H1 (cell line): ENCODE measurements around the gene DLK1. TPM values are rescaled to one million over a fixed set of nuclear protein-coding genes. Genes with fewer than 3 reads are reported as not detected.

Experiments
- CTCF ChIA-PET: fragments of 300-600 bp; sonication (Branson Sonifier 250); formaldehyde crosslinking; loops from one replicate; lab custom pipeline; 2021; ENCODE audit not compliant: partially characterized antibody; lab: Charles Lee
- POLR2A ChIA-PET: fragments of 300-600 bp; sonication (Branson Sonifier 250); formaldehyde crosslinking; loops from one replicate; lab custom pipeline; 2021; ENCODE audit warnings: inconsistent platforms; ENCODE audit not compliant: partially characterized antibody; lab: Charles Lee
- DNase-seq, 2 experiments: peaks; one replicate each; pipeline versions ENCODE4 v3.0.0 to v3.0.0-alpha.2; 2010 to 2022; ENCODE audit warnings: low spot score in 2 of 2, low read depth in 1 of 2, mixed read lengths in 1 of 2
- FAIRE-seq: peaks from 2 replicates; lab custom pipeline; 2011; peaks lifted over from hg19 to GRCh38; lab: Jason Lieb, UNC
- H2AFZ ChIP-seq: 2 replicates; pipeline ENCODE4 v1.8.1; 2012; ENCODE audit warnings: low read length, inconsistent platforms
- H2AK5ac ChIP-seq: 2 replicates; pipeline ENCODE4 v1.6.1; 2013; ENCODE audit warnings: low read depth, low read length
- H2BK120ac ChIP-seq: replicated peaks from 2 replicates; pipeline ENCODE3; 2013; ENCODE audit warnings: low read depth, low read length, inconsistent platforms
- H2BK12ac ChIP-seq: 2 replicates; pipeline ENCODE4 v1.6.1; 2013; ENCODE audit warnings: low read depth, low read length
- H2BK15ac ChIP-seq: 2 replicates; pipeline ENCODE4 v1.6.1; 2013; ENCODE audit warnings: low read length
- H2BK20ac ChIP-seq: 2 replicates; pipeline ENCODE4 v1.6.1; 2013; ENCODE audit warnings: low read length
- H2BK5ac ChIP-seq: 2 replicates; pipeline ENCODE4 v1.6.1; 2013; ENCODE audit warnings: low read depth, low read length
- H3K14ac ChIP-seq: 2 replicates; pipeline ENCODE4 v1.6.1; 2013; ENCODE audit warnings: inconsistent platforms; ENCODE audit not compliant: insufficient read length
- H3K18ac ChIP-seq: 2 replicates; pipeline ENCODE4 v1.6.1; 2013; ENCODE audit warnings: low read length; ENCODE audit errors: extremely low read depth
- H3K23ac ChIP-seq: 2 replicates; pipeline ENCODE4 v1.6.1; 2013; ENCODE audit warnings: inconsistent platforms; ENCODE audit not compliant: insufficient read length
- H3K23me2 ChIP-seq: 2 replicates; pipeline ENCODE4 v1.6.1; 2013; ENCODE audit warnings: low read depth, low read length
- H3K27ac ChIP-seq: 2 replicates; pipeline ENCODE4 v1.6.1; 2011; ENCODE audit warnings: low read depth, low read length, inconsistent platforms
- H3K27me3 ChIP-seq, 4 experiments: replicated peaks in 1 of 4; 1 replicate in 1 of 4; 2 replicates in 3 of 4; pipeline versions ENCODE4 v1.6.1 to v1.8.1; 2011 to 2013; ENCODE audit warnings: low read length in 3 of 4, mild to moderate bottlenecking in 3 of 4, inconsistent platforms in 2 of 4, mixed read lengths in 2 of 4, moderate library complexity in 1 of 4; ENCODE audit not compliant: control insufficient read depth in 3 of 4, insufficient read depth in 3 of 4; ENCODE audit errors: extremely low read depth in 1 of 4
- H3K36me3 ChIP-seq, 4 experiments: 2 replicates each; pipeline versions ENCODE4 v1.6.1 to v1.8.1; 2011 to 2013; ENCODE audit warnings: mild to moderate bottlenecking in 4 of 4, low read length in 3 of 4, moderate library complexity in 2 of 4, control low read depth in 1 of 4, inconsistent platforms in 1 of 4; ENCODE audit not compliant: insufficient read depth in 4 of 4, control insufficient read depth in 2 of 4
- H3K4ac ChIP-seq: replicated peaks from 2 replicates; pipeline ENCODE3; 2013; ENCODE audit warnings: low read length, low read depth, mixed read lengths, inconsistent platforms; ENCODE audit not compliant: insufficient read length
- H3K4me1 ChIP-seq, 4 experiments: replicated peaks in 1 of 4; 1 replicate in 1 of 4; 2 replicates in 3 of 4; pipeline versions ENCODE4 v1.6.1 to v1.8.1; 2011 to 2013; ENCODE audit warnings: low read length in 3 of 4, inconsistent platforms in 2 of 4, mixed read lengths in 1 of 4; ENCODE audit not compliant: insufficient read depth in 4 of 4, control insufficient read depth in 3 of 4
- H3K4me2 ChIP-seq, 2 experiments: 2 replicates each; pipeline versions ENCODE4 v1.6.1 to v1.8.1; 2011 to 2013; ENCODE audit warnings: low read depth in 2 of 2, low read length in 2 of 2, control low read depth in 1 of 2, inconsistent platforms in 1 of 2, mild to moderate bottlenecking in 1 of 2; ENCODE audit not compliant: insufficient read depth in 1 of 2
- H3K4me3 ChIP-seq, 4 experiments: fragments of 200-600, 300-600 bp in 1 of 4; sonication (generic), shearing (Covaris generic), sonication (Bioruptor Twin) in 1 of 4; 2 replicates each; pipeline versions ENCODE4 v1.5.1 to v1.8.1; 2011 to 2016; ENCODE audit warnings: low read length in 4 of 4, low read depth in 3 of 4, control low read depth in 2 of 4, inconsistent platforms in 2 of 4, mild to moderate bottlenecking in 2 of 4, mixed read lengths in 1 of 4, moderate library complexity in 1 of 4; ENCODE audit not compliant: insufficient read depth in 2 of 4; ENCODE audit errors: extremely low read depth in 1 of 4
- H3K56ac ChIP-seq: replicated peaks from 2 replicates; pipeline ENCODE3; 2013; ENCODE audit warnings: low read depth, mild to moderate bottlenecking, mixed read lengths, low read length, inconsistent platforms; ENCODE audit not compliant: insufficient read length
- H3K79me1 ChIP-seq: 2 replicates; pipeline ENCODE4 v1.6.1; 2013; ENCODE audit warnings: low read depth, low read length, control low read depth
- H3K79me2 ChIP-seq, 2 experiments: 2 replicates each; pipeline versions ENCODE4 v1.6.1 to v1.8.1; 2012 to 2013; ENCODE audit warnings: low read length in 2 of 2, mild to moderate bottlenecking in 2 of 2, inconsistent platforms in 1 of 2; ENCODE audit not compliant: insufficient read depth in 2 of 2, control insufficient read depth in 1 of 2
- H3K9ac ChIP-seq, 4 experiments: replicated peaks in 1 of 4; 1 replicate in 1 of 4; 2 replicates in 3 of 4; pipeline versions ENCODE4 v1.6.1 to v1.8.1; 2011 to 2013; ENCODE audit warnings: low read depth in 3 of 4, low read length in 3 of 4, control low read depth in 2 of 4, mild to moderate bottlenecking in 2 of 4, moderate library complexity in 2 of 4, inconsistent platforms in 1 of 4; ENCODE audit errors: extremely low read depth in 1 of 4
- H3K9me3 ChIP-seq, 2 experiments: 2 replicates each; pipeline versions ENCODE4 v1.6.1 to v1.8.1; 2012 to 2013; ENCODE audit warnings: mild to moderate bottlenecking in 2 of 2, moderate library complexity in 2 of 2, control low read depth in 1 of 2, inconsistent platforms in 1 of 2, low read depth in 1 of 2, low read length in 1 of 2, mixed read lengths in 1 of 2; ENCODE audit not compliant: insufficient read depth in 2 of 2
- H4K20me1 ChIP-seq, 2 experiments: replicated peaks in 1 of 2; 2 replicates each; pipeline versions ENCODE3 to v1.8.1; 2011 to 2013; ENCODE audit warnings: inconsistent platforms in 2 of 2, low read length in 2 of 2, mild to moderate bottlenecking in 1 of 2; ENCODE audit not compliant: insufficient read depth in 2 of 2, control insufficient read depth in 1 of 2
- H4K5ac ChIP-seq: 2 replicates; pipeline ENCODE4 v1.6.1; 2013; ENCODE audit warnings: low read length, low read depth, mixed read lengths, inconsistent platforms; ENCODE audit not compliant: insufficient read length
- H4K8ac ChIP-seq: 2 replicates; pipeline ENCODE4 v1.8.0; 2013; ENCODE audit warnings: mild to moderate bottlenecking, moderate library complexity, low read length, inconsistent platforms; ENCODE audit not compliant: insufficient read depth; ENCODE audit errors: extremely low read depth
- H4K91ac ChIP-seq: replicated peaks from 2 replicates; pipeline ENCODE3; 2013; ENCODE audit warnings: low read length, mixed read lengths, inconsistent platforms; ENCODE audit not compliant: insufficient read length
- CHD1 ChIP-seq: IDR thresholded peaks from 2 replicates; pipeline ENCODE4 v1.6.1; 2012; ENCODE audit warnings: low read depth, low read length, improper control_type of control experiment
- EGR1 ChIP-seq: IDR thresholded peaks from 2 replicates; pipeline ENCODE4 v1.6.1; 2011; ENCODE audit warnings: low read depth, low read length, borderline replicate concordance
- GABPA ChIP-seq: IDR thresholded peaks from 2 replicates; pipeline ENCODE4 v1.6.1; 2011; ENCODE audit warnings: mild to moderate bottlenecking, low read length, moderate library complexity, borderline replicate concordance; ENCODE audit not compliant: insufficient read depth
- HDAC6 ChIP-seq: IDR thresholded peaks from one replicate; pipeline ENCODE4 v1.7.1; 2012; ENCODE audit warnings: low read depth, mild to moderate bottlenecking, inconsistent platforms, low read length, moderate library complexity
- JUN ChIP-seq: IDR thresholded peaks from 2 replicates; pipeline ENCODE4 v1.6.1; 2011; ENCODE audit warnings: low read depth, mild to moderate bottlenecking, improper control_type of control experiment, low read length
- MAFK ChIP-seq: IDR thresholded peaks from 2 replicates; pipeline ENCODE4 v1.6.1; 2012; ENCODE audit warnings: low read depth, mild to moderate bottlenecking, improper control_type of control experiment, low read length
- NRF1 ChIP-seq: IDR thresholded peaks from 2 replicates; pipeline ENCODE4 v1.6.1; 2011; ENCODE audit warnings: mild to moderate bottlenecking, low read depth, low read length, improper control_type of control experiment
- POU5F1 ChIP-seq: IDR thresholded peaks from 2 replicates; pipeline ENCODE4 v1.6.1; 2011; ENCODE audit warnings: low read depth, mild to moderate bottlenecking, low read length, moderate library complexity
- RBBP5 ChIP-seq: IDR thresholded peaks from 2 replicates; pipeline ENCODE4 v1.7.1; 2012; ENCODE audit warnings: low read depth, mild to moderate bottlenecking, inconsistent platforms, low read length, moderate library complexity, borderline replicate concordance
- SAP30 ChIP-seq: fragments of 300-600 bp; sonication (generic); IDR thresholded peaks from 2 replicates; pipeline ENCODE4 v1.7.1; 2012; ENCODE audit warnings: low read length, moderate library complexity, mild to moderate bottlenecking, inconsistent platforms; ENCODE audit not compliant: insufficient read depth, insufficient replicate concordance
- SIRT6 ChIP-seq: IDR thresholded peaks from one replicate; pipeline ENCODE4 v1.7.1; 2012; ENCODE audit warnings: low read length, inconsistent platforms
- SIX5 ChIP-seq: IDR thresholded peaks from 2 replicates; pipeline ENCODE4 v1.6.1; 2011; ENCODE audit warnings: mild to moderate bottlenecking, low read depth, low read length
- TAF7 ChIP-seq: optimal IDR thresholded peaks from 2 replicates; pipeline ENCODE3; 2011; ENCODE audit warnings: low read depth, mild to moderate bottlenecking, inconsistent platforms, low read length, moderate library complexity, borderline replicate concordance
- YY1 ChIP-seq: IDR thresholded peaks from 2 replicates; pipeline ENCODE4 v1.6.1; 2011; ENCODE audit warnings: low read depth, mild to moderate bottlenecking, low read length
- WGBS, 2 experiments: shearing (Covaris generic) in 1 of 2; methylation state at CpG; one replicate each; pipeline versions ENCODE4 v1.1.6 to v1.1.7; 2013 to 2015; ENCODE audit warnings: low lambda C conversion rate in 2 of 2, mixed read lengths in 2 of 2, inconsistent platforms in 1 of 2, low coverage in 1 of 2, missing lambda C conversion rate in 1 of 2; ENCODE audit not compliant: insufficient replicate concordance in 2 of 2, insufficient coverage in 1 of 2, insufficient read length in 1 of 2; ENCODE audit errors: extremely low coverage in 1 of 2, missing lambda C conversion rate in 1 of 2; 5-methylcytosine and 5-hydroxymethylcytosine counted together
- polyA plus RNA-seq, 7 experiments: library from polyadenylated mRNA; depleted of rRNA in 3 of 7; stranded (reverse) in 5 of 7; unstranded in 2 of 7; fragments of >200 nt in 5 of 7; fragments of 200-250 nt in 2 of 7; gene quantifications; 1 replicate in 5 of 7; 2 replicates in 1 of 7; 4 replicates in 1 of 7; pipeline versions ENCODE4 v1.2.1 to v1.2.3, GENCODE V29; 2011 to 2013; ENCODE audit warnings: missing spikeins in 2 of 7, mixed read lengths in 2 of 7
- total RNA-seq: library from RNA; stranded (reverse); fragmentation: NEBNext Ultra II Directional; extraction: Animal tissue kit (Norgen Biotek cat#: 25700); gene quantifications from 2 replicates; pipeline ENCODE4 v1.2.1, GENCODE V29; 2021

The DLK1 gene
- total and polyA plus RNA-seq, 2 of the 8 experiments (the other 6 are each of a cell fraction or from before 2014, with no cell fraction given) = 1.3 to 2.4 TPM

DNA sequence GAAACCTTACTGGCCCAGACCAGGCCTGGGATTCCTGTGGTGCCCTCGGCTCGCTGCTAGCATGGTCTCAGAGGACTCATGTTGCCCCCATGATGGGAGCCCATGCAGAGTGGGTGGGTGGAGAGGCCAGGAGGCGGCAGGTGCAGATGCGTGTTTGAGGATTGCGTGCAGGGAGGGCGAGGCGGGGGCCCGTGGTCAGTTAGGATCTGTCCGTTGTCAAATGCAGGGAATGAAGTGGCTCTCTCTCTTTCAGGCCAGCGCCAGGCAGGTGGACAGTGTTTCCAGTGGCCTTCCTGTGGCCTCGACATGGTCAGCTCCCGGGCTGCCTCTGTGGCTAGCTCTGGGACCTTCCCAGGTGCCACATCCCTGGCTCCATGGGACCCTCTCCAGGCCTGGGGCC, 39.3 kb upstream of the DLK1 start:
- no peak overlapping the region for H2BK120ac ChIP-seq
- no peak overlapping the region for H3K4me3 ChIP-seq
- no peak overlapping the region for H3K27ac ChIP-seq
- no peaks in the 10 kb centered on the region for H3K36me3 ChIP-seq
- no peak overlapping the region; the same call in 1 of the 2 replicates for H2BK20ac ChIP-seq
- H2AFZ ChIP-seq = no peak overlapping the region
- no peak overlapping the region for H2BK12ac ChIP-seq
- H3K18ac ChIP-seq = no peak overlapping the region
- H4K91ac ChIP-seq = no peak overlapping the region
- H3K9me3 ChIP-seq = no peaks in the 10 kb centered on the region
- no peak overlapping the region for H3K23ac ChIP-seq
- H3K23me2 ChIP-seq = no peaks in the 10 kb centered on the region
- POLR2A ChIA-PET = no interaction called here
- H3K4me1 ChIP-seq = peaks cover 0 to 4% (median 1%) of the 10 kb centered on the region in 4 experiments; a peak in 2 of 7 replicates
- CTCF ChIA-PET = interaction anchor here (1.3 kb wide), 1 partner anchor 25 kb away, joined by 3 read pairs; no protein-coding TSS in a partner anchor
- no peak overlapping the region for H3K14ac ChIP-seq
- no peak overlapping the region for H3K9ac ChIP-seq
- H3K79me1 ChIP-seq = no peaks in the 10 kb centered on the region; the same call in 1 of the 2 replicates
- H3K27me3 ChIP-seq = peaks cover 0 to 3% (median 0%) of the 10 kb centered on the region in 4 experiments; a peak in 1 of 7 replicates
- H2BK5ac ChIP-seq = no peak overlapping the region
- H2BK15ac ChIP-seq = 0 out of 2 replicates have a peak overlapping the region, but pooled peaks have one; percentile 81
- H3K4ac ChIP-seq = no peak overlapping the region
- H3K79me2 ChIP-seq = no peaks in the 10 kb centered on the region
- H4K8ac ChIP-seq = no peak overlapping the region
- H3K56ac ChIP-seq = no peak overlapping the region
- H2AK5ac ChIP-seq = 0 out of 2 replicates have a peak overlapping the region, but pooled peaks have one; percentile 39
- H4K5ac ChIP-seq = no peak overlapping the region
- no peak overlapping the region for H3K4me2 ChIP-seq
- DNase-seq = no peak
- WGBS, 2 experiments = 94% methylated on average over 12 of the region's 12 CpGs; no CpG with 5 or more reads in 1 of the 2 experiments
- FAIRE-seq = no peak
- H4K20me1 ChIP-seq = no peaks in the 10 kb centered on the region
- TF ChIP-seq EGR1 (no peak), HDAC6 (no peak), CHD1 (no peak), RBBP5 (no peak), MAFK (no peak), POU5F1 (no peak), YY1 (no peak), SIRT6 (no peak), JUN (no peak), SIX5 (no peak), NRF1 (no peak), TAF7 (no peak), GABPA (no peak), SAP30 (no peak)
